GM18870 (cell line): Measurements from ENCODE around the gene CELF4.
A peak's percentile ranks its signal among the peaks of the same experiment; 100 is the strongest.

Experiments
- ATAC-seq: cut with Tn5 transposase; IDR thresholded peaks from one replicate; pipeline ENCODE4 v1.9.1; 2021; ENCODE audit warnings: moderate library complexity; ENCODE audit not compliant: unreplicated experiment

CELF4 gene

DNA sequence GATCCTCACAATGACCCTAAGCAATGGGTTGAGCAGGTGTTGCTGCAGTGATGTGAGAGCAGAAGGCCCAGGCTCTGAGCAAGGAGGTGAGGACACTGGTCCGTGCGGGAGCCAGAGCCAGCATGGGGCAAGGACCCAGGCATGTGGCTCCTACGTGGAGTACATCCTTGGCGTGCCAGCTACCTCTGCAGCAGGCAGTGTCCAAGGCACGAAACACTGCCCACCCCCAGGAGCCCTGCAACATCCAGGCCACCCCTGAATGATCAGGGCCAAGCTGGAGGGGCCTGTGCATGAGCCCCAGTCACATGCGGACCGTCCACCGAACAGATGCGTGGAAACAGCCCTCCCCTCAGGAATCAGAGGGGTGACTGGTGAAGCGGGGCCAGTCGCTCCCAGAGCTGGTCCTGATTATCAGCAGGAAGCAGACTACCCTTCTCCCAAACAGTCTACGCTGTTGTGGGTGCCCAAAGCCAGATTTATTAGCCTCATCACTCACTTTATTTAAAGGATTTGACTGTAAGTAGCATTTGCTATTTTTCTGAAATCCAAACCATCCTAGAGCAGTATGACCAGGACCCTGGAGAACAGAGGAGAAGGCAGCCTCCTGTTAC lies 16.8 kb downstream of the CELF4 start:
- no peak for ATAC-seq

DNA sequence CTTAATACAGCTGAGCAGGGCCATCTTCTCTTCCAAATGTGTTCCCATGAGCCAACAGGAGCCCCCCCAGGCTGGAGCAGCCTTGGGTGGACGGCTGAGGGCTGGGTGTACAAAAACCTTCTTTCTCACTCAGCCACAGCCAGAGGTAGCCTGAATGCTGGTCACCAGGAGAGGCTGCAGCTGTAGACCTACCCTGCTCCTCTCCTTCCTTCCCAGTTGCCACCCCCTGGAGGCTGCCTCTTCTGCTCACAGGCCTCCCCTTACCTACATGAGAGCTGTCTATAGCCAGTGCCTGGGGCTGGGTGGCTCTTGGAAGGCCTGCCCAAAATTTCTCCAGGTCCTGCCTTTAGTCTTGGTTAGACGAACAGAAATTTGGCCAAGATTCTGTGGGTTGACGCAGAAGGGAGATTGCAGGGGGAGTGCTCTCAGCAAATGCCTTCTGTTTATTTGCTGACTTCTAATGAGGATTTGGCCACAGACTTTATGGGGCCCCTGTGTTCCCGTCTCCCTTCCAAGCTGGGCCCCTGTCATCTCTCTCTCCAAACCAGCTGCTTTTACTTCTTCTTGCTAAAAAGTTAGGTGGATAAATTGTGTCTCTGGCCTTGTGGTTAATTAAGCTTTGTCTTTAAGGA lies 18.3 kb downstream of the CELF4 start:
- no peak for ATAC-seq

DNA sequence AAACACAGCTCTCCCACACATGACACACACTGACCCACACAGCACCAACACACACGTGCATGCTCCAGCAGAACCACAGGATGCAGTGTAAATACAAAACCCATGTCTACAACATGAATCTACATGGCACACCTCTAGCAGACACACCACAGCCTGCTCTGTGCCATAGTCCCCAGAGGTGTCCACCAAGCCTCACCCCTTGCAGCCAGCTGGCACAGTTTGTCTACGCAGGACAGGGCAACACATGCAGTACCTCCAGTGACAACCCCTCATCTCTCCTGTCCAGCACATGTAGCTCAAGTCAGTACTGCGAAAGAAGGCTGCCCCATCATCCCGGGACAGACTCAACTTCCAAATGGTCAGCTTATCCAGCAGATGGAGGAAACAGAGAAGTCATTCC lies 18.9 kb downstream of the CELF4 start:
- no peak for ATAC-seq

DNA sequence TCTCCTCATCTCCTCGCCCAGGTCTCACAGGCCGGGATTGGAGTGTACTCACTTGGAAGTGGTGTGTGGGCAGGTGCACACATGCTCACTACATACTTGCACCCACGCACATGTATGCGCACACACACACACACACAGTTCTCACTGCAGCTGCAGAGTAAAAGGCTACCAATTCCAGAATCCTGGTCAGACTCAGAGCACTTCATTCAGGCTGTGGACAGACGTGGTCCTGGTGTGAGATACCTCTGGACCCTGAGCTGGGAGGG lies 19.4 kb downstream of the CELF4 start:
- no peak for ATAC-seq

DNA sequence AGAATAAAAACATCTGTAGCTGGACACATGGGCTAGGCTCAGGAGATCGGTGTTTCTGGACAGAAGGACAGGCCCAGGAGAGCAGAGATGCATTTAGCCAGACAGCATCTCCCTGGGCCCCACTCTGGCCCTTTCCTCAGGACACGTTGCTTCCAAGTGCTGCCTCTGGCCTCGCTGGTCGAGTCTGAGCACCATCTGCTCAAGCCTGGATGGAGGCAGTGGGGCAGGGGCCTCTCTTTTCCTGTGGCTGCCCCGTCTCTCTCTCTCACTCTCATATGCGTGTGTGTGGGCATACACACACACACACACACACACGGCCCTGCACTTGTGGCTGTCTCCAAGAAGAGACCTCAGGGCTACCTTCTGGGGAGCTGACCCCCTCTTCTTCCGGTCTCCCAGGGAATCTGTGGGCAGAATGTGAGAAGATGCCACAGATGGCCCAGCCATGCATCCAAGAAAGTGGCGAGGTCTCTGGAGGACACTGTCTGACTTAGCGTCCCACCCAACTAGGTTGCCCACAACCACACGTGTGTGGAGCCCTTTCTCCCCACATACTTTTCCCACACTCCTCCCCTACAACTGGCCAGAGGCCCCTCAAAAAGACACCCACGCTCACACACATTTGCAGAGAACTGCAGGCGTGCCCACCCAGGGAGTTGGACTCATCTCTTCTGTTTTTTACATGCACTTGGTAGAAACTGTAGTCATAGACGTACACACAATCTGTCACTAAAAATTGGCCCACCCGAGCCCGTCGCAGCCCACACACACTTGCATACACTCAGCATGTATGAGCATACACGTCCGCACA lies 19.9 kb downstream of the CELF4 start:
- ATAC-seq: no peak

DNA sequence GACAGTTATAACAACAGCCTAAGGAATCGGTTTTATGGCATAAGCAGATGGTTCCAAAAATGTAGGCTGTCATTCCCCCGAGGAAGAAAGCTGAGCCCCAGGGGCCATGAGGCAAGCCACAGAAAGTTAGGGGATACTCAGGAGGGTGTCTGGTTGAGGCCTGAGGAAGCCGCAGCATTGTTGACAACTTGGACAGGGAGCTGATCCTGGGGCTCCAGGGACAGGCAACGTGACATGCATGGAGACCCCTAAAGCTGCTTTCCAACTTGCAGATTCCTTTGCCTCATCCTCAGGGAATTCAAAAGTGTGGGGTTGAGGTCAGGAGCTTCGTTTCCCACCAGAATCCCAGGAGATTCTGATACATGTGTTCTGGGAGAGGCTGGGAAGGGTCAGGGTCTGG lies 20.9 kb downstream of the CELF4 start:
- ATAC-seq: no peak

DNA sequence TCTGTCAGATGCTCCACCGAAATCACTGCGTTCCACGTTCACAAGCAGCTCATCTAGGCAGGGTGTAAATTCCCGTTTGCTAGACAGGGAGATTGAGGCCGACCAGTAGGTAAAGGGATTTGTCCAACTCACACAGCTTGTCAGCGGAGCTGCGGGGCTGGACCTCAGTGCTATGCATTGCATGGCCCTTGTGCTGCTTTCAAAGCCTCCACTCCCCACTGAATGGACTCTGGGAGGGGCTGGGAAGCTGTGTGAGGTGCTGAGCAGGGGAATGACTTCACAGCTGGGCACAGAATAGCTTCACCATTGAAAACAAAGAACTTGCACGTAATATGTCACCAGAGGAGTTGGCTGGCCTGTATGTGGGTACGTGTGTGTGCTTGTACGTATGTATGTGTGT lies 21.4 kb downstream of the CELF4 start:
- ATAC-seq: no peak

DNA sequence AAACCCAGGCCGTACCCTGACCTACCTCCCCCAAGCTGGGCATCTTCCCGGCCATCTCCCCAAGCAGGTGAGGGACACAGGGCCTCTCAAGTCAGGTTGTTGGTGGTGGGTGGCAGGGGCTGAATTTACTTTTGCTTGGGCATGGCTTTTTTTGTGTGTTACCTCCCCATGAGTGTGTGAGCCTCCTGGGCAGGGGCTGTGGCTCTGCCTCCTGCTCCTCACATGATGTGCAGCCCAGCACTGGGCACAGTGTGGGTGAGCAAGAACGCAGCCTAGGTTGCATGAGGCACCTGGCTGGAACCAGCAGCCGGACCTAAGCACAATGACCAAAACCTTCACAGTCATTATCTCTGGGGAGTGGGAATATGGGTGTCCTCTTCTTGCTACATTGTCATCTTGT lies 22.3 kb downstream of the CELF4 start:
- ATAC-seq: no peak

DNA sequence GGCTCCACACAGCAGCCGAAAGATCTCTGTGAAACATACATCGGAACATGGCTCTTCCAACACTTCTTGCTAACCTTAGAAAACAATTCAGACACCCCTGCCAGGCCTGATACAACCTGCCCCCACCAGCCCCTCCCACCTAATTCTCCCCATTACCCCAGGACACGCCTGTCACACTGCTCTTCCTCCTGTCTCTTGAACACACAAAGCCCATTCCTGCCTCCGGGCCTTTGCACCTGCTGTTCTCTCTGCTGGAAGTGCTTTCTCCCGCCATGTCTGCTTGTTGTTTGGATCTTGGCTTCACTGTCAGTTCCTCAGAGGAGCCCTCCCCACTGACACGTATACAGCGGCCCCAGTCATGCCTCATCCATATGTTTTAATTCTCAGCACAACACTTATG lies 24.1 kb downstream of the CELF4 start:
- no peak for ATAC-seq

DNA sequence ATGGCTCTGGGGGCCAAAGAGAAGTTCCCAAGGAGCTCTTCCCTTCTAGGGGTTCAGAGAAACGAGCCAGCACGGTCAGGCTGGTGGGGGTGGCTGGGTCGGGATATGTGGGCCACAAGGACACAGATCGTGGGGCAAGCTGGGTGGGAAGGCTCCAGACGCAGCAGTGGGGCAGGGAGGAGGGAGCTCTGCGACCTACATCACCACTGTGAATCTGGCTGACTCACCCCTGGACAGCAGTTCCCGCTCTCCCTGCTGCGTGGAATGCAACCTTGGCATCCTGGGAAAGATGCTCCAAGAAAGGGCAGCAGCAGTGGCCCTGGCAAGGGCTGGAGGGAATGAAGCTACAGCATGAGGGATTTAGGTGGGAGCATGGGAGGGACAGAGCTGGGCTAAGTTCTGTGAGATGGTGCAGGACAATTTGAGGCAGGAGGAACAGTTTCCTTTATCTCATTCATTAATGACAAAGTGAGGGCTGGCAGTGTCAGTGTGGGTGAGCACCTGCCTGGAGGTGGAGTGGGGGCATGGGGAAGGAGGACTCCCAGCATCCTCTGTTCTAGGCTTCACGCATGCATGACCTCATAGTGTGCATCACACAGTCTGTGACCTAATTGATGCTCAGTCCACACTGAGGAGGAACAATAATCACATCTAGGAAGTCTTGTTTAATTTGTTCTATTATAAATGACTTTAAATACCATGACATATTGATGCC lies 25.0 kb downstream of the CELF4 start:
- ATAC-seq: no peak

DNA sequence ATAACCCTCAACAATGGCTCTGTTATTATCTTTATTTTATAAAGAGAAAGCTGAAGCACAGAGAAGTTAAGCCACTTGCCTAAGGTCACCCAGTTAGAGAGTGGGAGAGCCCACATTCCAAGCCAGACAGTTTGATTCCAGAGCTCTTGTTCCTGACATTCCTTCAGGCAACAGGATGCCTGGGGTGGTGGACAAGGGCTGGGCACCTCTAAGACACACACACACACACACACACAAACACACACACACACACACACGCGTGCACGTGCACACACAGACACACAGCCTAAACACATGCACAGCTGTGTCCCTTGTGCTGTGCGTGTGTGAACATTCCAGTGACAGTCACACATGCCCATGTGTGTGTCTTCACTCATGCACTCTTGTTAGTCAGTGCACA lies 26.4 kb downstream of the CELF4 start:
- no peak for ATAC-seq

DNA sequence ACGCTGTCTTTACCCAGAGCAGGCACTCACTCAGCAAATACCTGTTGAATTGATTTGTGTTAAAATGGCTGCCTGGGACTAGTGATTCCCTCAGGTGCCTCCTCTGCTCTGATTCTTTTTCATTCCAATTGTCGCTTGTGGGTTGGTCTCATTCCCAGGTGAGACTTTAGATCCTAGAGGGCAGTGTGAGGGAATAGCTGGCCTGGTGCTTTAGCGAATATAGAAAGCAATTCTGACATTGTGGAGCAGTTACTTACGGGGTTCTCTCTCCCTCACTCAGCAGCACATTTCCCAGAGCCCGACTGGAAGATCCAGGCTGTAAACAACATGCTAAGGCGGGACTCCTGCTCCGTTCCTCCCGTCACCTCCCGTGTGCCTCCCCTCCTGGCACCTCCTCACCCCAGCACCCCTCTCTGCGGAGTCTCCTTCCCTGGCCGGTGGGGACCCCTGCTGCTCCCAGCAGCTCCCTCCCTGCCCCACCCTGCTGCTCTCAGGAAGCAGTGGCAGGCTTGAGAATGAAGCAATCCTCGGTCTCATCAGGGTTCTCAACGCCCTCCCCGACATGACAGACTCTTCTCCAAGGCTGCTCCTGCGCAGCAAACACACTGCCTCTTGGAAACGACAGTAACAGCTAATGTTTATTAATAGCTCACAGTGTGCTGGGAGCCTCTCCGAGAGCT lies 26.9 kb downstream of the CELF4 start:
- no peak for ATAC-seq

DNA sequence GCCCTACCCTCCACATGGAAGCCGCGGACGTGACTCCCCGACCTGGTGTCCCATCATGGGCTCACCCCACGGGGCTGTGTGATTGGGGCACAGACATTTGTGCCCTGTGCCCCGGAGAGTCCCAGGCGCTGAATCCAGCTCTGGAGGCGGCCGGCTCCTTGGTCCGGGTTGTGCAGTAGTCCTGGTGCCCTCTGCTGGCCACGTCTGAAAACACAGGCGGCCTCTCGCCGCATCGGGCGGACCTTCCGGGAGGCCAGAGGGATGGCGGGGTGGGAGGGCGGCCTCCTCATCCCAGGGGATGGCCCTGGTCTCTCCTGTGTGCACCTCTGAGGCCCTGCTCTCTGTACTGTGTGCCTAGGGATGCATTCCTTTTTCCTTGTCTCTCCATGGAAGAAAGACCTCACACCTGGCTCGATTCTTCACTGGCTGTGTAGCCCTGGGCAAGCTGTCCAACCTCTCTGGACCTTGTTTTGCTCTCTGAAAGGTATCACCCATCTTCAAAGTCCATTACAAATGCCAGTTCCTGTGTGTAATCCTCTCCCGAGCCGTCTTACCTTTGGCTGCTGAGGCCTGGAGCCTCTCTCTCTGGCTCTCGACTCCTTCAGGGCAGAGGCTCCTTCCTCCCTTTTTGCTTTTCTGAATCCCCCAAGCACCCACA lies 27.6 kb downstream of the CELF4 start:
- ATAC-seq: peak; percentile 78

DNA sequence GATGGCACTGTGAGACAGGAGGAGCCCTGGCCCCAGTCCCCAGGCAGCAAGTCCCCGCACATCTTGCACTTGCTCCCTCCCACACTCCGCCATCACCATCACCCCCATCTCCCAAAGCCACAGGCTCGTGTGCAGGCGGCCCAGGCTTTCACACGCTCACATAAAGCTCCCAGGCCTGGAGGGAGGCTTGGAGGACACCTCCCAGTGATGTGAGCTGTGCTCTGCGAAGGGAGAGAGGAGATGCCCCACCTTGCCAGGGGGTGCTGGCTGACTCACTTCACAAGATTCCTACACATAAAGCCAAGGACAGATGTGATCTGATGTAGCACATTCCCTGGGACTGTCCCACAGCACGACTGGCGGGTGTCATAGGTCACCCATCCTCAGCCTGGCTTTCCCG lies 28.9 kb downstream of the CELF4 start:
- no peak for ATAC-seq

DNA sequence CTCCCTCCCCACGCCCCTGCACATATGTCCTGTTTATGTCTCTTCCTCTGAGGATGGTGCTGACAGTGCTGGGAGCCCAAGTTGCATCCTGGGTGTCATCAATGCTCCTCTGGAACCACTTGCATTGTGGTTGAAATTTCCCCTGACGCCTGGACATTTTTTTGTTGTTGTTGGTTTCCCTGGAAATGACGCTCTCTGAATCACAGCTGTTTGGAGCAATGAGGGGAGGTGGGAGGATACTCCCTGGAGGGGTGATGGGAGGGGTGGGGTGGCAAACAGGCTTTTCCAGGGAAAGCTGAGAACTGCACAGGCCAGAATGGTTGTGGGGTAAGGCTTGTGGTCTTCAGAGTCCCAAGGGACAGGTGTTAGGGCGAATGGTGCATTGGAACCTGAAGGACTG lies 29.6 kb downstream of the CELF4 start:
- ATAC-seq: no peak

DNA sequence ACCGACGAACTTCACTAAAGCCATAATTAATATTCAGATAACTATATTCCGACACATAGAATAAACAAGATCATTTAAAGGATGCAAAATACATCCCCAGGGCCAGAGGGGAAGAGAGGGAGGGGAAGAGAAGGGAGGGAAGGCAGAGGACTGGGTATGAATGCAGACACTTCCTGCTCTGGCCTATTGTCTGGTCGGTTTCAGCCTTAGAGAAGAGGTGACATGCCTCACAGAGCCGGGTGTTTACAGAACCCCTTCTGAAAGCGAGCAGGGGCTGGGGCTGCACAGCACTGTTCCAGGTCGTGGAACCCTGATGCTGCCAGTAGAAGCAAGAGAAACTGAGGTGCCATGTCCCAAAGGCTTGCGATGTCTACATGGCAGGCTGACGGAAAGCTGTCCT lies 31.0 kb downstream of the CELF4 start:
- ATAC-seq: no peak

DNA sequence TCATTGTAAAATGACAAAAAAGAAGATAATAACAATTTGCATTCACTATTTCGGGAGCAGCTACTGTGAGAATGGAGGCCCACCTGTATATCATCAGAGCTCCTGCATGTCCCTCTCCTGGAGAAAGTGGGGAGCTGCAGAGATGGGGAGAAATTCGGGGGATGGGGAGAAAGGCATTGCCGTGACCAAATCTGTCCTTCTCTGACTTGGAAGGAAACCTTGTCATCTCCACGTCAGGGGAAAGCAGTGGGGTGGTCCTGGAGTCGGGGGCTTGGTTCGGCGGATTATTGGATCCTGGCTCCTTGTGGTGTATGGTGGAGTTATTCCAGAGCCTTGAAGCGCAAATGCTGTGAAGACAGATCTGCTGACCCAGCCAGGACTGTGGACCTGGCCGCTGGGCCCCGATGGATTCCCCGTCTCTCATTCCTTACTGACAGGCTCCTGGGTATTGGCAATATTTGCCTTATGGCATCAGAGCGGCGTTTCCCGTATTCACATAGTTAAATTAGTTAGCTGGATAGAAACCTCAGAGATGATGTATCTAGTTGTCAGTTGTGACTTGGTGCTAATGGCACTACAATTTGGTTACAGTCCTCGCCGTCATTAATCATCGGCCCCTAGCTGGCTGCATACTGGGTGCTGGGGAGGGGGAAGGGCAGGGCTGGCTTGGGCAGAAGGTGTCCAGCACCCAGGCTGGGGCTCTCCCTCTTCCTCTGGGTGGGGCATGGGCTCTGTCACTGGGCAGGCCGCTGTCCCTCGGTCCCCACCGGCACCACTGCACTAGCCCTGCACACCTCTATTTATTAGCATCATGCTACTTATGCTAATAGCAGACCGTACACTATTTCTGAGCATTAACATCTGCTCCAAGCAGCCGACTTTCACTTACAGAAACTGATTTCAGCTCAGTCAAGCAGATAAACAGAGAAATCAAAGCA lies 31.7 kb downstream of the CELF4 start:
- no peak for ATAC-seq

DNA sequence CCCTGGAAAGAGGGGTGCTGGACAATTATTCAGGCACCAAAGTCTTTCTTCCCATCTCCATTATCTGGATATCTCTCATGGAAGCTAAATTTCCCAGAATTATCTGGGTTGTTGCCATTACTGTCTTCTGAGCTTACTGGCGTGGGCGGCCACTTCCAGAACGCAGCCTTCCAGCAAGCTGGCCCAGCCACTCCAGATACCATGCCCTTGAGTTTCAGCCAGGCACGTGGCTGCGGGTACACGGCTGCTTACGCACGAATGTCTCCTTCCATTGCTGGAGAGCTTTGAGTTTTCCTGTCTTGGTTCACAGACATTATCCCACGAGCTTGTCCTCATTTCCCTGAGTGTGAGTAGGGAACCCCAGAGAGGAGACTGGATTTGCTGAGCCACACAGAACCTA lies 32.7 kb downstream of the CELF4 start:
- no peak for ATAC-seq

DNA sequence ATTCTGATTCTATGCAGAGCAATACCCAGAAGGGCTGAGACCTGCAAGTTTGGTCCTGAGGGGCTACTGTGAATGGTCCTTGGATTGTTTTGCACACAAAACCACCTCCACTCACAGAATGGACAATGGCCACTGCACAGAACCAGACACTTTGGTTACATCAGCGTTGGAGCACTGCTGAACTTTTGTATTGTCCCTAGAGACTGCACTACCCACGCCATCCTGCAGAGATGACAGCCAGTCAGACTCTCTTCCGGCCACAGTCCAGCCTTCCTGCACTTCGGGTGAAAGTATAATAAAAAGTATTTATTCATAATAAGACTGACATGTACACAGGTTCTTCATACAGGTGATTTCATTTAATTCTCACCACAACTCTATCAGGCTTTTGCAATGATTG lies 35.7 kb downstream of the CELF4 start:
- ATAC-seq: peak; percentile 89

DNA sequence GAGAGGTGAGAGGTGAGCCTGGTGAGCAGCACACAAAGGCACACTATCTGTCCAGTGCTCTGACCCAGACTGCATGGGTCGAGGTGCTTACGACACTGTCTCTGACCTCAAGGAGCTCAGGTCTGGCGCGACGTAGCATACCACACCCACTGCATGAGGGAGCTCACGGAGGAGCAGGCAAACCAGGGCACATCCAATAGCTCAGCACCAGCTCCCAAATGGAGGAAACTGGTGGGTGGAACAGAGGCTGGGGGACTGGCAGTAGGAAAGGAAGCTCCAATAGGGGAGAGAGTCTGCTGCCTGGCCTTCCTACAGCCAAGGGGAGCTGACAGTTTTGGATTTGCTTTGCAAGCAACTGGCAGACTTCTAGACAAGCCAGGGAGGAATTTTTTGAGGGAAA lies 36.3 kb downstream of the CELF4 start:
- ATAC-seq: no peak
